NOMO-1 treated with dmso at 0.1 percent for 144 hours (cell line): ENCODE results near the gene KLHL29.
"Not testable (repeated sequence)": the region's sequence is repeated elsewhere in the genome, so short reads cannot be mapped to it uniquely, and the experiment has no call there.

Source experiments
- DNase-seq: peaks from one replicate; lab custom pipeline; 2025; ENCODE audit not compliant: unreplicated experiment; lab: John Stamatoyannopoulos, UW

Gene KLHL29

GRCh38 chr2:23384551-23385343, at the start of gene KLHL29:
TSS of gene KLHL29 (plus strand) at chr2:23385179. CDS start at chr2:23562197, 177,018 bp downstream.
- no peak for DNase-seq

- no peak for DNase-seq
Measured at GRCh38 chr2:23335550-23335949, 49.4 kb upstream of the KLHL29 start.

GRCh38 chr2:23342075-23342474, 42.9 kb upstream of the KLHL29 start:
- DNase-seq: no peak

- no peak for DNase-seq
Measured at GRCh38 chr2:23346029-23346428, 39.0 kb upstream of the KLHL29 start.

GRCh38 chr2:23346781-23347180, 38.2 kb upstream of the KLHL29 start:
- no peak for DNase-seq

- no peak for DNase-seq
Measured at GRCh38 chr2:23347471-23348092, 37.4 kb upstream of the KLHL29 start.

GRCh38 chr2:23348093-23348481, 36.9 kb upstream of the KLHL29 start:
- DNase-seq: not testable (repeated sequence)

- no peak for DNase-seq
Measured at GRCh38 chr2:23349508-23349907, 35.5 kb upstream of the KLHL29 start.

GRCh38 chr2:23350041-23350791, 34.8 kb upstream of the KLHL29 start:
- no peak for DNase-seq

- no peak for DNase-seq
Measured at GRCh38 chr2:23350792-23351355, 34.1 kb upstream of the KLHL29 start.

- DNase-seq: no peak
Measured at GRCh38 chr2:23351388-23352141, 33.4 kb upstream of the KLHL29 start.

GRCh38 chr2:23354554-23354953, 30.4 kb upstream of the KLHL29 start:
- no peak for DNase-seq

GRCh38 chr2:23355001-23355400, 30.0 kb upstream of the KLHL29 start:
- DNase-seq: no peak

GRCh38 chr2:23356711-23357110, 28.3 kb upstream of the KLHL29 start:
- no peak for DNase-seq

GRCh38 chr2:23359631-23360567, 25.1 kb upstream of the KLHL29 start:
- DNase-seq: no peak

- DNase-seq: no peak
Measured at GRCh38 chr2:23360571-23361125, 24.3 kb upstream of the KLHL29 start.

- no peak for DNase-seq
Measured at GRCh38 chr2:23361152-23361551, 23.8 kb upstream of the KLHL29 start.

- no peak for DNase-seq
Measured at GRCh38 chr2:23363268-23363667, 21.7 kb upstream of the KLHL29 start.

GRCh38 chr2:23363831-23364230, 21.1 kb upstream of the KLHL29 start:
- DNase-seq: no peak
